H1 (cell line): ENCODE results near the gene RASGEF1C. TPM values are rescaled to one million over a fixed set of nuclear protein-coding genes. Genes with fewer than 3 reads are reported as not detected.

Source experiments
- ATF2 ChIP-seq: IDR thresholded peaks from 2 replicates; pipeline ENCODE4 v1.6.1; 2012; ENCODE audit warnings: low read length, inconsistent platforms
- ATF3 ChIP-seq: IDR thresholded peaks from 2 replicates; pipeline ENCODE4 v1.6.1; 2011; ENCODE audit warnings: low read depth, mild to moderate bottlenecking, low read length; ENCODE audit not compliant: insufficient read depth
- CBX5 ChIP-seq: fragments of 300-800, 300-1000 bp; sonication (generic); IDR thresholded peaks from 2 replicates; pipeline ENCODE4 v1.7.1; 2016; ENCODE audit warnings: antibody characterized with exemption, low read length, low read depth
- CBX8 ChIP-seq: fragments of 300-800, 300-1000 bp; sonication (generic); IDR thresholded peaks from 2 replicates; pipeline ENCODE4 v1.7.1; 2016; ENCODE audit warnings: low read depth, low read length, borderline replicate concordance
- CHD7 ChIP-seq: fragments of 300-600 bp; sonication (generic); IDR thresholded peaks from 2 replicates; pipeline ENCODE4 v1.7.1; 2012; ENCODE audit warnings: low read length, moderate library complexity, mild to moderate bottlenecking, inconsistent platforms; ENCODE audit not compliant: insufficient replicate concordance
- KDM4A ChIP-seq: IDR thresholded peaks from one replicate; pipeline ENCODE4 v1.7.1; 2012; ENCODE audit warnings: low read depth, mild to moderate bottlenecking, moderate library complexity, low read length, inconsistent platforms; ENCODE audit not compliant: severe bottlenecking
- RBBP5 ChIP-seq: IDR thresholded peaks from 2 replicates; pipeline ENCODE4 v1.7.1; 2012; ENCODE audit warnings: low read depth, mild to moderate bottlenecking, inconsistent platforms, low read length, moderate library complexity, borderline replicate concordance
- SIX5 ChIP-seq: IDR thresholded peaks from 2 replicates; pipeline ENCODE4 v1.6.1; 2011; ENCODE audit warnings: mild to moderate bottlenecking, low read depth, low read length
- SP1 ChIP-seq: IDR thresholded peaks from 2 replicates; pipeline ENCODE4 v1.6.1; 2011; ENCODE audit warnings: low read depth, low read length
- YY1 ChIP-seq: IDR thresholded peaks from 2 replicates; pipeline ENCODE4 v1.6.1; 2011; ENCODE audit warnings: low read depth, mild to moderate bottlenecking, low read length
- polyA plus RNA-seq, 7 experiments: library from polyadenylated mRNA; depleted of rRNA in 3 of 7; stranded (reverse) in 5 of 7; unstranded in 2 of 7; fragments of >200 nt in 5 of 7; fragments of 200-250 nt in 2 of 7; gene quantifications; 1 replicate in 5 of 7; 2 replicates in 1 of 7; 4 replicates in 1 of 7; pipeline versions ENCODE4 v1.2.1 to v1.2.3, GENCODE V29; 2011 to 2013; ENCODE audit warnings: missing spikeins in 2 of 7, mixed read lengths in 2 of 7
- total RNA-seq: library from RNA; stranded (reverse); fragmentation: NEBNext Ultra II Directional; extraction: Animal tissue kit (Norgen Biotek cat#: 25700); gene quantifications from 2 replicates; pipeline ENCODE4 v1.2.1, GENCODE V29; 2021

Gene RASGEF1C
- total and polyA plus RNA-seq, 2 of the 8 experiments (the other 6 are each of a cell fraction or from before 2014, with no cell fraction given): 0.26 to 0.61 TPM

- TF ChIP-seq CHD7 (no peak), ATF2 (no peak), YY1 (no peak), SP1 (no peak), RBBP5 (no peak), SIX5 (no peak), CBX5 (no peak), KDM4A (no peak), CBX8 (no peak), ATF3 (no peak)
Observed at GRCh38 chr5:180153991-180154390, 55.0 kb downstream of the RASGEF1C start (continued).
